ENCODE measurements around the gene ITGB1.
"Not testable (repeated sequence)": the region's sequence is repeated elsewhere in the genome, so short reads cannot be mapped to it uniquely, and the experiment has no call there.

Gene ITGB1

GRCh38 chr10:32937911-32938424, 20.1 kb downstream of the ITGB1 start:
- no peak for DNase-seq (ENCODE audit: low spot score)

- no peak for DNase-seq (ENCODE audit: low spot score)
Observed at GRCh38 chr10:32932225-32932729, 25.8 kb downstream of the ITGB1 start.

GRCh38 chr10:32931593-32931992, 26.4 kb downstream of the ITGB1 start:
- no peak for DNase-seq (ENCODE audit: low spot score)

- DNase-seq (ENCODE audit: low spot score): no peak
Observed at GRCh38 chr10:32930036-32930435, 28.0 kb downstream of the ITGB1 start.

- DNase-seq (ENCODE audit: low spot score): no peak
Observed at GRCh38 chr10:32929634-32930033, 28.4 kb downstream of the ITGB1 start.

GRCh38 chr10:32927750-32928149, 30.3 kb downstream of the ITGB1 start:
- no peak for DNase-seq (ENCODE audit: low spot score)

GRCh38 chr10:32923849-32924248, 34.2 kb downstream of the ITGB1 start:
- no peak for DNase-seq (ENCODE audit: low spot score)

GRCh38 chr10:32923134-32923533, 34.9 kb downstream of the ITGB1 start:
- no peak for DNase-seq (ENCODE audit: low spot score)

GRCh38 chr10:32922170-32922569, 35.9 kb downstream of the ITGB1 start:
- DNase-seq (ENCODE audit: low spot score): no peak

GRCh38 chr10:32917817-32918216, 40.2 kb downstream of the ITGB1 start:
- DNase-seq (ENCODE audit: low spot score): not testable (repeated sequence)

- no peak for DNase-seq (ENCODE audit: low spot score)
Observed at GRCh38 chr10:32911285-32912016, 46.6 kb downstream of the ITGB1 start.

- not testable (repeated sequence) for DNase-seq (ENCODE audit: low spot score)
Observed at GRCh38 chr10:32909970-32910369, 48.1 kb downstream of the ITGB1 start.

GRCh38 chr10:32909456-32909855, 48.6 kb downstream of the ITGB1 start:
- no peak for DNase-seq (ENCODE audit: low spot score)

GRCh38 chr10:32906595-32906994, 51.4 kb downstream of the ITGB1 start:
- no peak for DNase-seq (ENCODE audit: low spot score)

GRCh38 chr10:32905466-32905865, 52.6 kb downstream of the ITGB1 start:
- DNase-seq (ENCODE audit: low spot score): no peak

- no peak for DNase-seq (ENCODE audit: low spot score)
Observed at GRCh38 chr10:32901815-32902214, 56.2 kb downstream of the ITGB1 start.

- not testable (repeated sequence) for DNase-seq (ENCODE audit: low spot score)
Observed at GRCh38 chr10:32895200-32895968, 62.6 kb downstream of the ITGB1 start.

GRCh38 chr10:32893916-32894664, 63.9 kb downstream of the ITGB1 start:
- DNase-seq (ENCODE audit: low spot score): no peak

- DNase-seq (ENCODE audit: low spot score): peak; percentile 33
Observed at GRCh38 chr10:32893434-32893833, 64.6 kb downstream of the ITGB1 start.

- no peak for DNase-seq (ENCODE audit: low spot score)
Observed at GRCh38 chr10:32891261-32891660, 66.8 kb downstream of the ITGB1 start.

GRCh38 chr10:32890444-32890843, 67.6 kb downstream of the ITGB1 start:
- DNase-seq (ENCODE audit: low spot score): no peak

GRCh38 chr10:32889631-32890212, 68.3 kb downstream of the ITGB1 start:
- no peak for DNase-seq (ENCODE audit: low spot score)

All from cerebellar cortex (tissue), 1 donor.